ENCODE measurements around the gene ZNF784.

ZNF784 gene

GRCh38 chr19:55650126-55650557, 25.8 kb upstream of the ZNF784 start:
- no peak for TF ChIP-seq EZH2phosphoT487 (conservative IDR thresholded peaks at IDR 0.05; ENCODE audit: low read length)
- no peak for TF ChIP-seq CTCF (IDR thresholded peaks at IDR 0.05; ENCODE audit: insufficient read depth, low read length, poor library complexity, severe bottlenecking)
- Histone ChIP-seq H2AFZ (ENCODE audit: low read depth, low read length, severe bottlenecking) (no peak overlapping the region), H3K27ac (ENCODE audit: low read depth, low read length) (peak overlapping the region; percentile 95; the same call in 1 of the 2 replicates), H3K9me3 (ENCODE audit: insufficient read depth, low read length) (no peaks in the 10 kb centered on the region), H3K9ac (ENCODE audit: low read length) (no peak overlapping the region), H3K27me3 (ENCODE audit: low read length) (no peaks in the 10 kb centered on the region), H3K9me2 (replicated peaks; ENCODE audit: insufficient read depth, low read length) (no peaks in the 10 kb centered on the region), H3F3A (ENCODE audit: insufficient read depth) (peaks cover 20% of the 10 kb centered on the region), H3K36me3 (ENCODE audit: low read length) (no peaks in the 10 kb centered on the region), H3K4me2 (ENCODE audit: low read depth, low read length, poor library complexity, severe bottlenecking) (no peak overlapping the region), H3K4me3 (ENCODE audit: insufficient read depth, low read length, poor library complexity, severe bottlenecking) (no peak overlapping the region), H4K20me1 (ENCODE audit: low read depth, low read length) (no peaks in the 10 kb centered on the region), H3K79me2 (ENCODE audit: insufficient read depth, low read length) (peaks cover 8% of the 10 kb centered on the region)

- no peak overlapping the region for H2AFZ ChIP-seq (ENCODE audit: low read depth, low read length, severe bottlenecking)
These were observed 25.1 kb upstream of the ZNF784 start for GRCh38 chr19:55649268-55650125.

GRCh38 chr19:55648585-55649267, 24.4 kb upstream of the ZNF784 start:
- Histone ChIP-seq H3K27me3 (ENCODE audit: low read length) (no peaks in the 10 kb centered on the region), H3F3A (ENCODE audit: insufficient read depth) (peaks cover 33% of the 10 kb centered on the region), H3K36me3 (ENCODE audit: low read length) (no peaks in the 10 kb centered on the region; the same call in 1 of the 2 replicates), H3K4me2 (ENCODE audit: low read depth, low read length, poor library complexity, severe bottlenecking) (peak overlapping the region; percentile 87), H2AFZ (ENCODE audit: low read depth, low read length, severe bottlenecking) (no peak overlapping the region), H3K4me3 (ENCODE audit: insufficient read depth, low read length, poor library complexity, severe bottlenecking) (peak overlapping the region; percentile 69), H3K9me2 (replicated peaks; ENCODE audit: insufficient read depth, low read length) (no peaks in the 10 kb centered on the region), H3K9me3 (ENCODE audit: insufficient read depth, low read length) (no peaks in the 10 kb centered on the region), H3K9ac (ENCODE audit: low read length) (peak overlapping the region; percentile 92), H3K79me2 (ENCODE audit: insufficient read depth, low read length) (peaks cover 22% of the 10 kb centered on the region), H4K20me1 (ENCODE audit: low read depth, low read length) (no peaks in the 10 kb centered on the region), H3K27ac (ENCODE audit: low read depth, low read length) (peak overlapping the region; percentile 95)
- TF ChIP-seq EZH2phosphoT487 (conservative IDR thresholded peaks at IDR 0.05; ENCODE audit: low read length) (no peak), CTCF (IDR thresholded peaks at IDR 0.05; ENCODE audit: insufficient read depth, low read length, poor library complexity, severe bottlenecking) (no peak)

More at GRCh38 chr19:55649268-55650125, 25.1 kb upstream of the ZNF784 start:
- no peaks in the 10 kb centered on the region for H3K9me2 ChIP-seq (replicated peaks; ENCODE audit: insufficient read depth, low read length)
- peaks cover 15% of the 10 kb centered on the region for H3K79me2 ChIP-seq (ENCODE audit: insufficient read depth, low read length)
- no peaks in the 10 kb centered on the region for H4K20me1 ChIP-seq (ENCODE audit: low read depth, low read length)
- peak overlapping the region; percentile 87 for H3K4me2 ChIP-seq (ENCODE audit: low read depth, low read length, poor library complexity, severe bottlenecking)
- H3K36me3 ChIP-seq (ENCODE audit: low read length) = no peaks in the 10 kb centered on the region; the same call in 1 of the 2 replicates
- H3K4me3 ChIP-seq (ENCODE audit: insufficient read depth, low read length, poor library complexity, severe bottlenecking) = no peak overlapping the region
- no peaks in the 10 kb centered on the region for H3K27me3 ChIP-seq (ENCODE audit: low read length)
- H3K9ac ChIP-seq (ENCODE audit: low read length) = peak overlapping the region; percentile 92
- H3K9me3 ChIP-seq (ENCODE audit: insufficient read depth, low read length) = no peaks in the 10 kb centered on the region
- TF ChIP-seq CTCF (IDR thresholded peaks at IDR 0.05; ENCODE audit: insufficient read depth, low read length, poor library complexity, severe bottlenecking) = no peak
- TF ChIP-seq EZH2phosphoT487 (conservative IDR thresholded peaks at IDR 0.05; ENCODE audit: low read length) = no peak
- peaks cover 26% of the 10 kb centered on the region for H3F3A ChIP-seq (ENCODE audit: insufficient read depth)
- peak overlapping the region; percentile 95 for H3K27ac ChIP-seq (ENCODE audit: low read depth, low read length)

Measured in SU-DHL-6 (cell line).